Raji (cell line): Measurements from ENCODE around the gene ADISSP.

Experiments used
- POLR2A ChIP-seq: IDR thresholded peaks from 2 replicates; pipeline ENCODE4 v1.6.1; 2011; ENCODE audit warnings: low read depth, low read length, control low read depth; ENCODE audit not compliant: insufficient read depth

Gene ADISSP

GRCh38 chr20:3753501-3754275 is 13.9 kb downstream of the ADISSP start:
- no peak for TF ChIP-seq POLR2A

- TF ChIP-seq POLR2A = no peak
Measured at GRCh38 chr20:3753098-3753497, 14.5 kb downstream of the ADISSP start.

- TF ChIP-seq POLR2A = no peak
Measured at GRCh38 chr20:3752386-3752759, 15.2 kb downstream of the ADISSP start.

- TF ChIP-seq POLR2A = no peak
Measured at GRCh38 chr20:3751675-3752385, 15.7 kb downstream of the ADISSP start.

GRCh38 chr20:3751305-3751674 is 16.3 kb downstream of the ADISSP start:
- TF ChIP-seq POLR2A = no peak

GRCh38 chr20:3749689-3750531 is 17.6 kb downstream of the ADISSP start:
- TF ChIP-seq POLR2A = no peak

GRCh38 chr20:3749087-3749688 is 18.4 kb downstream of the ADISSP start:
- TF ChIP-seq POLR2A = no peak

- TF ChIP-seq POLR2A = no peak
Measured at GRCh38 chr20:3748073-3748472, 19.5 kb downstream of the ADISSP start.

GRCh38 chr20:3747471-3747870 is 20.1 kb downstream of the ADISSP start:
- TF ChIP-seq POLR2A = no peak

GRCh38 chr20:3745686-3746173 is 21.8 kb downstream of the ADISSP start:
- no peak for TF ChIP-seq POLR2A

GRCh38 chr20:3744806-3745685 is 22.5 kb downstream of the ADISSP start:
- TF ChIP-seq POLR2A = no peak

GRCh38 chr20:3744037-3744436 is 23.5 kb downstream of the ADISSP start:
- no peak for TF ChIP-seq POLR2A

GRCh38 chr20:3743251-3743650 is 24.3 kb downstream of the ADISSP start:
- no peak for TF ChIP-seq POLR2A

GRCh38 chr20:3741836-3742458 is 25.6 kb downstream of the ADISSP start:
- no peak for TF ChIP-seq POLR2A
